GM23338 (cell line): Measurements from ENCODE around the gene LCE6A. TPM values are rescaled to one million over a fixed set of nuclear protein-coding genes. Genes with fewer than 3 reads are reported as not detected.
A peak's percentile ranks its signal among the peaks of the same experiment; 100 is the strongest.

Experiments
- ATAC-seq: fragments of 200-7000 bp; cut with Tn5 transposase; 3 replicates; pipeline ENCODE4 v1.9.1; 2020
- DNase-seq: peaks from one replicate; pipeline ENCODE4 v3.0.0-alpha.2; 2015; ENCODE audit warnings: low spot score
- H2AFZ ChIP-seq: fragments of 200-600 bp; sonication (generic); 2 replicates; pipeline ENCODE4 v1.8.0; 2016; ENCODE audit warnings: antibody characterized with exemption, mild to moderate bottlenecking, moderate library complexity
- H3F3A ChIP-seq: fragments of 200-600 bp; sonication (generic); replicated peaks from 2 replicates; pipeline ENCODE4 v1.8.0; 2017; ENCODE audit warnings: antibody characterized with exemption, mixed run types, low read depth
- H3K27ac ChIP-seq: fragments of 200-600 bp; sonication (generic); 2 replicates; pipeline ENCODE4 v1.6.1; 2016; ENCODE audit warnings: low read depth
- H3K27me3 ChIP-seq: fragments of 200-600 bp; sonication (generic); 2 replicates; pipeline ENCODE4 v1.8.0; 2016; ENCODE audit warnings: mild to moderate bottlenecking, mixed run types, moderate library complexity; ENCODE audit not compliant: insufficient read depth
- H3K36me3 ChIP-seq: fragments of 200-600 bp; sonication (generic); 2 replicates; pipeline ENCODE4 v1.8.0; 2016; ENCODE audit warnings: mild to moderate bottlenecking; ENCODE audit not compliant: insufficient read depth
- H3K4me1 ChIP-seq: fragments of 200-600 bp; sonication (generic); 2 replicates; pipeline ENCODE4 v1.8.0; 2016; ENCODE audit warnings: mild to moderate bottlenecking, moderate library complexity; ENCODE audit not compliant: insufficient read depth
- H3K4me2 ChIP-seq: fragments of 200-600 bp; sonication (generic); 2 replicates; pipeline ENCODE4 v1.7.1; 2017; ENCODE audit warnings: mixed run types
- H3K4me3 ChIP-seq: fragments of 200-600 bp; sonication (generic); 2 replicates; pipeline ENCODE4 v1.6.1; 2016; ENCODE audit warnings: mixed run types
- H3K79me2 ChIP-seq: fragments of 200-600 bp; sonication (generic); replicated peaks from 2 replicates; pipeline ENCODE4 v1.8.0; 2017; ENCODE audit warnings: mild to moderate bottlenecking; ENCODE audit not compliant: insufficient read depth
- H3K9me2 ChIP-seq: fragments of 200-600 bp; sonication (generic); 2 replicates; pipeline ENCODE4 v1.8.0; 2017; ENCODE audit not compliant: insufficient read depth
- H4K20me1 ChIP-seq: fragments of 200-600 bp; sonication (generic); replicated peaks from 2 replicates; pipeline ENCODE4 v1.8.0; 2017; ENCODE audit warnings: mild to moderate bottlenecking; ENCODE audit not compliant: insufficient read depth
- H3K27ac Mint-ChIP-seq: 2 replicates; pipeline ENCODE4 v1.8.0; 2020; ENCODE audit warnings: inconsistent platforms, mild to moderate bottlenecking, moderate library complexity, mixed read lengths
- H3K27me3 Mint-ChIP-seq: 3 replicates; pipeline ENCODE4 v1.8.0; 2022; ENCODE audit warnings: low read depth, mild to moderate bottlenecking, moderate library complexity, mixed read lengths, inconsistent platforms; ENCODE audit not compliant: insufficient read depth, poor library complexity
- H3K36me3 Mint-ChIP-seq: 3 replicates; pipeline ENCODE4 v1.8.0; 2021; ENCODE audit warnings: low read depth, mild to moderate bottlenecking, inconsistent platforms, moderate library complexity, mixed read lengths
- H3K4me1 Mint-ChIP-seq: 3 replicates; pipeline ENCODE4 v1.8.0; 2020; ENCODE audit warnings: mild to moderate bottlenecking, inconsistent platforms, mixed read lengths
- H3K4me3 Mint-ChIP-seq: 3 replicates; pipeline ENCODE4 v1.8.0; 2021; ENCODE audit warnings: moderate library complexity, mild to moderate bottlenecking, inconsistent platforms, mixed read lengths
- H3K9me3 Mint-ChIP-seq: 3 replicates; pipeline ENCODE4 v1.8.0; 2020; ENCODE audit warnings: moderate library complexity, mild to moderate bottlenecking, inconsistent platforms, mixed read lengths
- CTCF ChIP-seq, 2 experiments: fragments of 200-600 bp in 1 of 2; sonication (generic) in 1 of 2; conservative IDR thresholded peaks; 2 replicates each; pipeline versions ENCODE4 v1.5.1 to v1.6.1; 2016 to 2017; ENCODE audit warnings: antibody characterized with exemption in 2 of 2, low read depth in 2 of 2, mild to moderate bottlenecking in 2 of 2, moderate library complexity in 1 of 2
- EZH2phosphoT487 ChIP-seq: fragments of 200-600 bp; sonication (generic); IDR thresholded peaks from one replicate; pipeline ENCODE4 v1.8.1; 2018; ENCODE audit warnings: antibody characterized with exemption; ENCODE audit not compliant: unreplicated experiment
- JUNB ChIP-seq: IDR thresholded peaks from one replicate; pipeline ENCODE4 v1.6.1; 2016; ENCODE audit warnings: antibody characterized with exemption; ENCODE audit not compliant: unreplicated experiment
- POLR2AphosphoS5 ChIP-seq: IDR thresholded peaks from 2 replicates; pipeline ENCODE4 v1.6.1; 2016; ENCODE audit warnings: antibody characterized with exemption, low read depth
- STAT1 ChIP-seq: IDR thresholded peaks from one replicate; pipeline ENCODE4 v1.6.1; 2016; ENCODE audit warnings: antibody characterized with exemption; ENCODE audit not compliant: unreplicated experiment
- ZNF462 ChIP-seq: fragments of 250-450 bp; sonication (Bioruptor Pico); IDR thresholded peaks from 2 replicates; pipeline ENCODE4 v1.5.0; 2020; ENCODE audit warnings: mild to moderate bottlenecking, moderate library complexity
- polyA plus RNA-seq: library from polyadenylated mRNA; unstranded; fragments of >200 nt; fragmentation: Nextera tagmentation; extraction: Ambion mirVana; gene quantifications from 2 replicates; pipeline ENCODE4 v1.2.1, GENCODE V29; 2016
- total RNA-seq: library from RNA; depleted of rRNA; stranded (reverse); fragments of >200 nt; shearing (Covaris generic); gene quantifications from 2 replicates; pipeline ENCODE4 v1.2.3, GENCODE V29; 2014

Gene LCE6A
- total and polyA plus RNA-seq, 2 experiments from 2014 or later = not detected

GRCh38 chr1:152876827-152877226 is 34.2 kb downstream of the LCE6A start:
- Histone ChIP-seq H2AFZ (no peak overlapping the region), H3K79me2 (no peaks in the 10 kb centered on the region), H3F3A (no peaks in the 10 kb centered on the region), H4K20me1 (no peaks in the 10 kb centered on the region), H3K4me1 (no peaks in the 10 kb centered on the region), H3K27me3 (no peaks in the 10 kb centered on the region), H3K9me2 (0 out of 2 replicates have a peak, but pooled peaks cover 6% of the 10 kb centered on the region), H3K36me3 (no peaks in the 10 kb centered on the region), H3K4me3 (no peak overlapping the region), H3K27ac (no peak overlapping the region), H3K4me2 (no peak overlapping the region)
- ATAC-seq (no peak), DNase-seq (no peak)
- H3K36me3 Mint-ChIP-seq = peaks cover 3% of the 10 kb centered on the region; the same call in 1 of the 3 replicates
- H3K4me1 Mint-ChIP-seq = no peaks in the 10 kb centered on the region
- H3K27me3 Mint-ChIP-seq = peaks cover 6% of the 10 kb centered on the region
- no peaks in the 10 kb centered on the region; the same call in 2 of the 3 replicates for H3K9me3 Mint-ChIP-seq
- no peak overlapping the region for H3K27ac Mint-ChIP-seq
- no peak for TF ChIP-seq POLR2AphosphoS5
- no peak for TF ChIP-seq STAT1
- TF ChIP-seq EZH2phosphoT487 = no peak
- TF ChIP-seq JUNB = no peak
- no peak overlapping the region for H3K4me3 Mint-ChIP-seq

GRCh38 chr1:152878042-152878441 is 35.4 kb downstream of the LCE6A start, which contains the start of gene SMCP:
SMCP (plus strand) TSS chr1:152878322; CDS start chr1:152884423, 6,101 bp downstream.
- peaks cover 6% of the 10 kb centered on the region for H3K27me3 Mint-ChIP-seq
- peak; percentile 79 for DNase-seq

More at GRCh38 chr1:152878042-152878441, 35.4 kb downstream of the LCE6A start, which contains the start of gene SMCP:
- no peaks in the 10 kb centered on the region; the same call in 2 of the 3 replicates for H3K9me3 Mint-ChIP-seq
- Histone ChIP-seq H2AFZ (no peak within 1 kb of the TSS), H3K27ac (no peak within 1 kb of the TSS), H3K36me3 (no peaks in the 10 kb centered on the region), H3K27me3 (no peaks in the 10 kb centered on the region), H3K9me2 (0 out of 2 replicates have a peak, but pooled peaks cover 6% of the 10 kb centered on the region), H4K20me1 (no peaks in the 10 kb centered on the region), H3K4me3 (no peak within 1 kb of the TSS), H3K4me2 (no peak within 1 kb of the TSS), H3K4me1 (no peaks in the 10 kb centered on the region), H3F3A (no peaks in the 10 kb centered on the region), H3K79me2 (no peaks in the 10 kb centered on the region)
- H3K4me3 Mint-ChIP-seq = no peak within 1 kb of the TSS
- TF ChIP-seq CTCF (conservative IDR thresholded peaks at IDR 0.05; ENCODE audit: low read depth in 2 of 2) = peak; percentile 73 to 87
- TF ChIP-seq ZNF462 = no peak
- H3K36me3 Mint-ChIP-seq = peaks cover 3% of the 10 kb centered on the region; the same call in 1 of the 3 replicates
- H3K27ac Mint-ChIP-seq = 0 out of 2 replicates have a peak within 1 kb of the TSS, but pooled peaks have one; percentile 59
- H3K4me1 Mint-ChIP-seq = no peaks in the 10 kb centered on the region
- ATAC-seq = peak; percentile 45
